ENCODE measurements around the gene B3GLCT.

B3GLCT gene

DNA sequence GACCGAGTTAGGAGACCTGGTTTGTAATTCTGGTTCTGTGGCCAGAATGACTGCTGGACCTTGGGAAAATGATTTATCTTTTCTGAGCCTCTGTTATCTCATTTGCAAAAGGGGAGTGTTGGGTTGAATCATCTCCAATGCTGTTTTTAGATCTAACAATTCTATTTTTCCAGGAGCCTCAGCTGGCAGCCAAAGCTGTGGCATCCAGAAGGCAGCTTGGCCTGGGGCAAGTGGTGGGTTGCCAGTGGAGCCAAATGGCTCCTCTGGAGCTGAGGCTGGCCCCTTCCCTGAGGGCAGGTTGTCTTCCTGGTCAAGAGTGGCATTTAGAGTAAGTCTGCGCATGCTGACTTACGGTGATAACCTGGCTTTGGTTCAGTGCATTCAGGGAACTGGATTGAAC, 21.3 kb downstream of the B3GLCT start:
- no peak for DNase-seq

DNA sequence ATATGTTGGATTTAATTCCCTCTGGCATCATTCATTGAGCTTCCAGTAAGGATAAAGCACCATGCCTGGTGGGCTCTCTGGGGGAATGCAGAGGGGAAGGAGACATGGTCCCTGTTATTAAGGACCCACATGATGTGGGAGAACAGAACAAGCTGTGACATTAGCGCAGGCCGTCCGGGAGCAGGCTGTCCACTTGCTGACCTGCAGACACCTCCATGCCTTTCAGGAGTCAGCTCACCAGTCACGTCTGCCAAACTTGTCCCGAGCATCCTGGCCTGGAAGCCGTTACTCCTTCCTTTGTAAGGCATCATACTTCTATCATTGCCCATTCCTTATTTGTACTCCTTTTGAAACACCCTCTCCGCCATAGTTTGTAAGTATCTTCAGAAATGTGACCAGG, 23.4 kb downstream of the B3GLCT start:
- DNase-seq = no peak

DNA sequence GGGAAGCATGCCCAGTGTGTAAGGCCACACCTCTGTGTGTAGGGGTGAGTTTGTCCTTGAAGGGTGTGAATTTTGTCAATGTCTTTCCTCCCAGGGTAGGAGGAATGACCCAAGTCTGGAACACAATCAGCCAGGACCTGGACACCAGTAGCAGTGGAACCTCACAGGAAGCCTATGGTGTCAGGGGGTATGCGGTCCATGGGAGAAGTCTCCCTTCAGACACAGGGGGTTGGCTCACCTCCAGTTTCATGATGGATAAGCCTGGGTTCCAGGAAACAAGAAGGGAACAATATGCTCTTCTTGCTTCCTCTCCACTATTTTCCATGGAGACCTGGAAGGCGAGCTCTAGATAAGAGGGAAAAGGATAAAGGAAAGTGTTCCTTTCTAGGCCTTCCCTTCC, 23.9 kb downstream of the B3GLCT start:
- DNase-seq = no peak

DNA sequence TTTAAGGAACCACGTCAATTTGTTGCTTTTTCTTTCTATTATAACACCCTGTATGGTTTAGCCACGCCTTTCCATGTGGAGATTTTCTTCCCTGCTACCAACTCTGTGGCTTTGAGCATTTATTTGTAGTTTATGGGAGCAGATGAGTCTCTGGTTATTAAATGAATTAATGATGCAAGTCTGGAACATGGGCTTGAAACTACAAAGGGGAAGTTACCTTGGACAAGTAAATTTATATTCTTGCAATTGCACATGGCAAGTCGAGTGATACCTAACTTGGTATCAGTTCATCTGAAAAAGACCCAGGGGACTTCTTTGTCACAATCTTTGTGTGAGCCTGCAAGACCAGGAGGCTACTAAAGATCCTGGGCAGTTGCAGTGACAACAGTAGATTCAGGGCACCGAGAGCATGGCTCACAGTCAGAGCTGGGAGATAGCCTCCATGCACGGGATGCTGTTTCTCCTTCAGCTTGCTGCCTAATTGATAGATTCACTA, 24.4 kb downstream of the B3GLCT start:
- no peak for DNase-seq

DNA sequence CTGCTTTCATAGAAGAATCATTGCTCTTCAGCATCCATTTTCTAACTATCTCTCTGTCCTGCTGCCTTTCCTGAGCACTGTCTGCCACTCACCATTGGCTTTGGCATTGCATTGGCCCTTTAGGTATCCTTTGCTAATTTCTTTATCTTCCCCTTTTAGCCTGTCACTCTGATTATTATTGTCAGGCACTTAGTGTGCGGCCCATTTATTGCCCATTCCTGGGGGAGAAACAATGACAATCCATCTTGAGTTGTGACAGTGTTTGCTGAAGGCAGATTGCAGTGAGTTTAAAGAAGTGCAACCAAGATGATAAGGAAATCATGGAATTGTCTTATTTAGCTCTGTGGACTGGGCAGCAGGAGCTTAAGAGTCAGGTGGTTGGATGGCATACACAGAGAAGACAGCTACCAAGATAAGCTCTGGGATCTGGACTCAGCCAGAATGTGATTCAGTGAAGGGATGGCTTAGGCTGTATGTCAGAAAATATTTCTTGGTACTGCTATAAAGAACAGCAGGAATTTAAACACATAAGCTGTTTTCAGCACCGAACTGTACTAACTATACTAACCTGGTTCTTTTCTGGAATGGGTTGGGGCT, 25.3 kb downstream of the B3GLCT start:
- no peak for DNase-seq

DNA sequence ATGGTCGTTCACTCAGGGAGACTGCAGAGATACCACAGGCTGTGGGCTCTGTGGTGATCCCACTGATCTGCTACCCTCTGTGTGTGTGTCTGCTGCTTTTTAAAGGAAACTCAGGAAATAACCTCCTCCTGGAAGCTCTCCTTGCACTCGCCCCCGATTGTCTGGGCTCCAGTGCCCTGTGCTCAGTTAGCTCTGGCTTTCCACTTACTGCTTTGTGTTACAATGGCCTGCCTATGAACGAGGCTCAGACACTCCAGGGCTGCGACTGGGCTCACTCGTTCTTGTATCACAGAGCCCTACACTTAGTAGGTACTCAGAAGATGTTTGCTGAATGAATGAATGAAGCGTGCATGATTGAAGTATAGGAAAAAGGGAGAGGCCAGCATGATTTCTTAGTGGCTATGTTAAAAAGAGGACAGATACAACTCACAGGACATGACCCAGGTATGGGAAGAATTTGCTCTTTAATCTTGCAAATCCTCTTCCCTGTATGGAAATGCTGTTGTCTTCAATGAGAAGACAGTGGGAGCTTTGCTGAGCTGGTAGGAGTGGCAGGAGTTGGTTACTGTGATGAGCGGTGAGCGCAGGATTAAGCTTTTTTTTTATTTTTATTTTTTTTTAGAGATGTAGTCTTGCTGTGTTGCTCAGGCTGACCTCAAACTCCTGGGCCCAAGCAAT, 26.4 kb downstream of the B3GLCT start:
- no peak for DNase-seq

DNA sequence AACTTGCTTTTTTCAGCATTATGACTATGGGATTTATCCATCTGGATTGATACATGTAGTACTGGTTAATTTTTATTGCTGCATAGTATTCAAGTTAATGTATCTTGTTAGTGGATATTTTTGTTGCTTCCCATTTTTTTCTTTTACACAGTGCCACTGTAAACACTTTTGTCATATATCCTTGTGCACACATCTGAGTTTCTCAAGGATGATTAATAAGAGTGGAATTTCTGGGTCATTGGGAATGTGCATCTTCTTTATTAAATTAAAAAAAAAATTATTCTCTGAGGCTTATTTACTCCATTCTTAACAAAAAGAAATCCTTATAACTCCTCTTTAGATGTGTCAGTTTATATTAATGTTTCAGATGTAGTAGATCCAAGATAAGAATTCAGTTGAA, 27.3 kb downstream of the B3GLCT start:
- DNase-seq = no peak

DNA sequence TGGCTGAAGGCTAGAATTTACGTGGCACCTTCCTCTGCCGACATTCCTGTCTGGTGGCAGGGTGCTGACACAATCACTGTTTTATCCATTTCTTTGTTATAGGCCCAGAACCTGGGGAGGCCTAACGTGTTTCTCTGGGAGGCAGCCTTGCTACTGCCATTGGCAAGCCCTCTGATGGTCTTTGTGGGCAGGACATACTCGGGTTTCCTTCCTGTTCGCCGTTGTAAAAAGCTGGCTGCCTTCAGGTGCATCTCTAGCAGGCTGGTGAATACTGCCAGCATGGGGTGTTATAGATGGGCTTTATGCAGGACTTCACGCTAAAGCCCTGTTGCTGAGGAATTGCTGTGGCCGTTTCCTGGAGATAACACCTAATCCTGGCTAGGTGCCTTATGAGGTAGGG, 28.1 kb downstream of the B3GLCT start:
- DNase-seq = no peak

DNA sequence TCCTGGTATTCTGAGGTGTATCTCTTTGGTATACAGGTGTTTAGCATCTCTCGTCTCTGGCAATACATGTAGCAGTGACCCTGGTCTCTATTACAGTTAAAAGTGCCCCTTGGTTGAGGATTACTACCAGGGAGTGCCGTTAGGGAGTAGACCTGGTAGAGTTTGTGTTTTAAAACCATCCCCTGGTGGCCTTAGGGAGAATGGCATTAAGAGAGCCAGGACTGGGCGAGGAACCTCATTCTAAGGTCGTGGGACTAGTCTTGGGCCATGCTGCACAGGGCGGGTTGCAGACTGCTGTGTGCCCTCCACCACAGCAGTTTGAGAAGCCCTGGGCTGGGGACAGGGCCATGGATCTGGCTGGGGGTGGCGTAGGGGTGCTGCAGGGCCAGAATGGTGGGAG, 35.0 kb downstream of the B3GLCT start:
- DNase-seq = no peak

DNA sequence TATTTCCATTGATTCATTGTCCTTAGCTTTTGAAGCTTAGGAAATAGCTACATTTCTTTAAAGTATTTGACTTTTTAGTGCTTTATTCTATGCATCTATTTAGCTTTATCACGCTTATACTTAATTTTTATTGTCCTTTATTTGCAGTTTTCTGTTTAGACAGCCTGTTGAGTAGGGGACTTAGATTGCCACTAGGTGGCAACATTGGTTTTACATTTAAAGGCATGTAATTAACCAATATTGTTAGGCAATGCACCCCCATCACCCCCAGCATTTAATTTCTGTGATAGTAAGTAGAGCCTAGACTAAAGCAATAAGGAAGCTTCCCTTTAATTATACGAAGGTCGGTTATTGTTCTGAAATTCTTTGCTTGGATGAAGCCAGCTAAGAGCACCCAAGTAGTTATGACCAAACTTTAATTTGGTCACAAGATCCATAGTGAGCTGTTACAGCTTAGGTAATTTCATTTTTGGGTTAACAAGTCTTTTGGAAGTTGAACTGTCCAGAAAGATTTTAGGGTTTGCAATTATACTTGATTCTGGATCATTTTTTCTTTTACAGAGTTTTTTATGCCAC, 36.5 kb downstream of the B3GLCT start:
- DNase-seq = peak; percentile 13

DNA sequence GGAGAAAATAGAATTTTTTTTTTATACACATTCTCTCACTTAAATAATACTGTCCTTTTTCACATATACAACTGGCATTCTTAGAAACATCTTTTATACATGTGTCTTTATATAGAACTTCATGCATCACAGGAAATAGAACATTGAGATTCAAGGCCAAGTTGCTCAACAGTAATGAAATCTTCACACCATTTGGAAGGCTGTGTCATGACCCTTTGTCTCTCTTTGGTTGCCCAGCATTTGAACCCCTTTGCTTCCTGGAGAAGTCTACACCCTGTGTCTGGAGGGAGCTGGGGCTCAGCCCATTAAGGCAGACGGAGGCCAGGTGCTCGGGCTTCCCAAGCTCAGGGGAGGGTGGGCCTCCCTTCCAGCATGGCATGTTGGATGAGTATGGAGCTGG, 41.1 kb downstream of the B3GLCT start:
- DNase-seq = no peak

DNA sequence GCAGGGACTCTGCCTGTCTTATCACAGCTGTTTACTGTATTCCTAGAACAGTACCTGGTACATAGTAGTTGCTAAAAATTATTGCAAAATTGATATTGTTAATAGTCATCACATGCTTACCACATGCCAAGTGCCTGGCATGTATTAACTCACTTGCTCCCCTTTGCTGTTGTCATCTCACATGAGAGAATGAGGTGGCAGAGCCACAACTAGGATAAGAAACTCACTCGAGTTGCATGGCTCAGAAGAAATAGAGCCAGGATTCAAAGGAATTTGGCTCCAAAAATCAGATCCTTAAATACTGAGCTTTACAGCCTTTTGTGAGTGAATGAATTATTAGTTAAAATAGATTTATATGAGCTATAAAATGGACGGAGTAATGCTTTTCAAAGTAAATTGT, 42.6 kb downstream of the B3GLCT start:
- DNase-seq = no peak

DNA sequence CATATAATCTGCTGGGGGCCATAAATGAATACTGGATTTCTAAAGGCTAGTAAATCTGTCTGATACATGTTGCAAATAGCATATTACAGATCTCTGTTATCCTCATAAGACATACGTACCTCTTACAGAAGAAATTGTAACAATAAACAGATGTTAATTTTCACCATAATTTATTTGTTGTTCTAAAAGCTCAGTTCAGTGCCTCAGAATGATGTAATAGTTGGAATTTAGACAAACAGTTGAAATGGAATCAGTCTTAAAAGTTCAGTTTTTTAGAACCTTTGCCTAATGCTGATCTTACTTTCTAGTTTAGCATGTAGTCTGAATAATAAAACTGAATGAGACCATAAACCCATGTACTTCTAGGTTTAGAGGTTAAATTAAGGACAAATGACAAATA, 43.1 kb downstream of the B3GLCT start:
- DNase-seq = no peak

DNA sequence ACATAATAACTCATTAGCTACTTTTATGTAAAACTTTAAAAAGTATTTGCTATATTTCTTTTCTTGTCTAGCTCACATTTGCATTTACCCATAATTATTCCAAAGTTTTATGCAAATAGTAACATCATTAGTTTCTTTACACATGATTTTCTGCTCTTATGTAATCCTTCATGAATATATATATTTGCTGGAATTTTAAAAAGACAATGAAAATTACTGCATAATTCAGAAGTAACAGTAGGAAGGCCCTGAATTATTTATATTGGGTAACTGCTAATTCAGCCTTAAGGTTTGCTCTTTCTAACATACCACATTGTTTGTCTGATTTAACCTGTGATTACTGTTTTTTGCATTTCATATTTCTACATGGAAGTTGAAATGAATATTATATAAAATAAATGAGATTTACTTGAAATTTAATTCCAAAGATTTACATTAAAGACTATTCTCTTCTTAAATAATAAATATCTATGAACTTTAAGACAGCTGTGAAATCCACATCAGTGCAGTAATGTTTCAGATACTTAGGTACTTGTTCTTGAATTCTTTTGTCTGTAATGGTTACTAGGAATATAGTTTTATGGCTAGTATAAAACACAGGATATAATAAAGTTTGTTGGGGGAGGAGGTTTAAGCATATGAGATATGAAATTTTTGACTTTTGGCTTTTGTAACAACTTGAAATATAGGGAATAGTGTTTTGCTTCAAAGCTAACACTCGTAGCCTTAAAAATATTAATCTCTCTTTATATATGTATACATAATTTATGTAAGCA, 46.0 kb downstream of the B3GLCT start:
- DNase-seq = no peak

DNA sequence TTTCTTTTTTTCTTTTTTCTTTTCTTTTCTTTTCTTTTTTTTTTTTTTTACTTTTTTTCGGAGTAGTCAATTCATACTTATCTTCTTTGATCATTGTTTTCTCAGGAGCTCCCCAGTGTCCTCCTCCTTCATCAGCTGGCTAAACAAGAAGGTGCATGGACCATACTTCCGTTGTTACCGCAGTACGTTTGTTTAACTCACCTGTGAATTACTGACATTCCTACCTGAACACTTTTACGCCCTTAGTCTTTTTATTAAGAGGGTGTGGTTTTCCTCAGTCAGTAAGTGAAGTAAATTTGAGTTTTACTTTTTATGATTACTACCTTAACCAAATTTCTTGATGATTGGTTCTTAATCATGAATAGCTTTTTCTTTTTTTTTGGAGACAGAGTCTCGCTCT, 47.1 kb downstream of the B3GLCT start:
- no peak for DNase-seq

DNA sequence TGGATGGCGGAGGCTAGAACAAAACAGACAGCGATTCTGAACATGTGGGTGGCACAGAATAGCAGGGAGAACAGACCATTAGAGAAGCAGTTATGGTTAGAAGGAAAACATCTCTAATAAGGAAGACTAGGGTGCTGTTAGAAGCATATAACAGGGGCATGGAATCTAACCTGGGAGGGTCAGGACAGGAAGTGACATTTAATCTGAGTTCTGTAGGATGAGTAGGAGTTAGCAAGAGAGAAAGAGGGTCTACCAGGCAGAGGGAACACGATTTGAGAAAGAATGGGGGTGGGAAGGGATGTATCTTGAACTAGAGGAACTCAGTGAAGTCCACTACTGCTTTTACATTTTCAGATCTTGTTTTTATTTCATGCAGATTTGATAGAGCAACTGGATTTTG, 48.6 kb downstream of the B3GLCT start:
- no peak for DNase-seq

DNA sequence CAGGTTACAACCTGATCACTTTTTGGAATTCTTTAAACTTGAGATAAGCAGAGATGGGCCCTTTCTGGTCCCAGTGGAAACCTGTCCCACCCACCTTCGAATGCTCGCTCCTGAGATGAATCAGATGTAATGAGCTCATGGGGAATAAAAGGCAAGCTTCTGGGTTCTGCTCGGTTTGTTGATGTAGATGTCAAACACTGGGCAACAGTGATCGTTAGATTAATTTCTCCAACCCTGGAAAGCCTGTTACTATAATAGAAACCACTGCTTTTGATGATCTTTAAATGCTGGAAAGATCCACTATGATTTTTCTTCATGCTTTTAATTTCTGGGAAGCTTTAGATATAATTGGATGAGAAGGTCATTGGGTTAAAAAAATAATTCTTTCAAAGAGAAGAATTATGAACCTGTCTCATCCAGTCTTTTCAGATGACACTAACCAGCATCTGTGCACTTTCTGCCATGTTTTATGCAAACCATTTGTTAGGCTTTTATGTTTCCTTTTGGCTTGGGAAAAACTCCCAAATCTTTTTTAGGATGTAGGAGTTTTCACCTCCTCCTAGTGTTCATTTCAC, 49.3 kb downstream of the B3GLCT start:
- no peak for DNase-seq

DNA sequence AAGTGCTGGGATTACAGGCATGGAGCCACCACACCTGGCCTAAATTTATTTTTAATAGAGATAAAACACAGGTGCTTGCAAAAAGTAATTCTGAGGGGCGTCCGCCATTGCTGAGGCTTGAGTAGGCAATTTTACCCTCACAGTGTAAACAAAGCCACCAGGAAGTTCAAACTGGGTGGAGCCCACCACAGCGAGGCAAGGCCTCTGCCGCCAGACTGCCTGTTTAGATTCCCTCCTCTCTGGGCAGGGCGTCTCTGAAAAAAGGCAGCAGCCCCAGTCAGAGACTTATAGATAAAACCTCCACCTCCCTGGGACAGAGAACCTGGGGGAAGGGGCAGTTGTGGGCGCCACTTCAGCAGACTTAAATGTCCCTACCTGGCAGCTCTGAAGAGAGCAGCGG, 50.7 kb downstream of the B3GLCT start:
- no peak for DNase-seq

DNA sequence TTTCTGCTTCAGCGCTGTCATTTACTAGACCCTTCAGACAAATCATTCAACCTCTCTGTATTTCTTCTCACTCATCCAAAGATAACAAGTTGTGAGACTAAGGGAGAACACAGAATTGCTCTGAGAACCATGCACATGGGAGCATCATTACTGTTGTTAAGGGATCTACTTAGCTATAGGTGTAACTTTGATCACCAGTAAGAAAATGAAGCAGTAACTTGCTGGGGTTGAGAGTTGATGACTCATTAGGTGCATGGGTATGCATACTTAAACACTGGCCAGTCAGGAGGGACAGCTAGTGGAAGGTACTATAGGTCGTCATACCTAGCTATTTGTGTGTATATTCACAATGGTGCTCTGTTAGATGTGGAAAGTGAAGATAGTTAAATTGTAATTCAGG, 61.5 kb downstream of the B3GLCT start:
- no peak for DNase-seq

DNA sequence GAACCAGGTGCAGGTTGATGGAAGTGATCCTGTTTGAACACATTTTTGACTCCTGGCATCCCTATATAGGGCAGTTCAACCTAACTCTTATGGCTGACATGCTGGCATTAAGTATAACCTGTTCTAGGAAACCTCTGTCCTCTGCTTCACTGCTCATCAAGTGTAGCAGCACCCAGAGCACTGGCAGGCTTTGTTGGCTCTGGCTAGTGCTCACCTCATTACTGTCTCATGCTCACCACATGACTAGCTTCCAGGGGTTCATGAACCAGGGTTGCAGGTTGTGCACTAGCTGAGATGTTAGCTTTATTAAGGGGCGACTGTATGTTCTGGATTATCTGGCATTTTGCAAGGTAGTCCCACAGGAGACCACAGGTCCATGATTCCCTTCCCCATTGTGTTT, 63.6 kb downstream of the B3GLCT start:
- DNase-seq = no peak

DNA sequence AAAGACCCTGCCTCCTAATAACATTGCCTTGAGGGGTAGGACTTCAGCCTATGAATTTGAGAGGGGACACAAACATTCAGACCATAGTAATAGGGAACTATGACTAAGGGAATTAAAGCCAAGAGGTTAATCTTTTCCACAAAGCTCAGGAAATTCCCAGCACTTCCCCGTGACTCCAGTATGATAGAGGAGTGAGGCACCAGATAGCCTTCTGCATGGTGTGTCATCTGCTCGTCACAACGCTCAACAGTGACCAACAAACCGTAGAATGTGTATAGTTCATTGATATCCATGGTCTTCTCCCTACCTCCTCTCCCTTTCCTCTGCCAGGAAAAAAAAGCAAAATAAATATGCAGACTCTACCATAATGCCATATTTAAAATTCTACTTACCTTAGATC, 64.4 kb downstream of the B3GLCT start:
- no peak for DNase-seq

DNA sequence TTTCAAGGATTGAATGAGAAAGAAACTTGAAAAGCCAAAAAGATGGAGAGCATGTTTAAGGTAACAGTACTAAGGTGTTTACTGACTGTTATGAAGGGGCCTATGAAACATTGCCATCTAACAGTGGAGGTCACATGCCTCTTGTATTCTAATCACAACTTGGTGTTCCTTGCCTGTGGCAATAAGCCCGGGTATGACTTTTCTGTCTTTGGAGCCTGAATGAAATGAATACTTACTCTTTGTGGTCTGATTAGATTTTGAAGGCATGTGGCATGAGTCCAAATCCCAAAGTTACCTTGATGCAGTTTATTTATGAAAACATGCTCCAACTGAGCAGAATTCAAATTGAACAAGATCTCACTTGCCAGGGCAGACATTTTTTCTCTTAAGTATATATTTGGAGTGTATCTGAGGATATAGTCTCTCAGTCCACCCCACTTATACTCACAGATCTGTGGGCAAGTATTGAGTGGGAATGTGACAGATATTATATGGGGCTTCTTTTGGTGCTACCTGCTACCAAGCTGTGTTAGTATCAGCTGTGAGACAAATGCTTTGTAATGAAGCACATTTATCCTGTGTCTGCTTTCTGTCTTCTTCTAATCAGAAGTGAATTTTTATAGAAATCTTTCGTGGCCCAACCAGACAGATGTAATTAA, 67.5 kb downstream of the B3GLCT start:
- no peak for DNase-seq

DNA sequence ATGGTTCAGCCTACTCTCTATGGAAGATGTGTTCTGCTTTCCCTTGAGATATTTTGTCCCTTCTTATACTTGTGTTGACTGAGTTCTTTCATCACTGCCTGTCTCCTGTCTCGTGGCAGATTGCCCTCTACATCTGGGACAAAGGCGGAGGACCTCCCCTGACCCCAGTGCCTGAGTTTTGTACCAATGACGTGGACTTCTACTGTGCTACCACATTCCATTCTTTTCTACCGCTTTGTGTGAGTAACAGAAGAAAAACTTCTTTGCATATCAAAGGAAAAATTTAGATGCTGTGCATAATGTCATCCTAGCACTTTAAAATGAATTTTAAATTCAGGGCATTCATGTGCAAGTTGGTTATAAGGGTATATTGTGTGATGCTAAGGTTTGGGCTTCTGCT, 74.6 kb downstream of the B3GLCT start:
- DNase-seq = no peak
